Measurements from ENCODE around the gene TMTC2. TPM values are rescaled to one million over a fixed set of nuclear protein-coding genes. Genes with fewer than 3 reads are reported as not detected.

Gene TMTC2
- total and polyA plus RNA-seq, 10 of the 15 experiments (the other 5 are each of a cell fraction or from before 2014, with no cell fraction given), result 0.14 to 9.7 (median 1.2) TPM

- intact Hi-C loops (cut with micrococcal nuclease; ENCODE audit: unreplicated experiment), result no loop called here
- no peak for TF ChIP-seq MTA2 (IDR thresholded peaks at IDR 0.05; ENCODE audit: low read depth)
- no peak for TF ChIP-seq RAD51 (IDR thresholded peaks at IDR 0.05)
- no peak for TF ChIP-seq USF1 (IDR thresholded peaks at IDR 0.05; ENCODE audit: borderline replicate concordance, extremely low read length, insufficient read depth, low read depth, low read length)
- no peak for TF ChIP-seq ZZZ3 (IDR thresholded peaks at IDR 0.05; ENCODE audit: control insufficient read depth, insufficient read length, low read depth)
- ChIA-PET SMC1A (ENCODE audit: uncharacterized antibody, unreplicated experiment) (interaction anchor here (0.6 kb wide), 1 partner anchor 9 kb away, joined by 3 read pairs; no protein-coding TSS in a partner anchor), POLR2A (no interaction called here), RAD21 (ENCODE audit: unreplicated experiment) (no interaction called here), CTCF (no interaction called here)
- Histone ChIP-seq H3K36me3 (ENCODE audit: control insufficient read depth in 2 of 2, insufficient read depth in 2 of 2, low read length in 1 of 2) (peaks cover 0 to 3% of the 10 kb centered on the region in 2 experiments; a peak in 1 of 4 replicates), H3K79me2 (ENCODE audit: control insufficient read depth, insufficient read depth, low read length) (no peaks in the 10 kb centered on the region), H4K20me1 (ENCODE audit: control insufficient read depth, insufficient read depth) (no peaks in the 10 kb centered on the region), H3K4me3 (no peak overlapping the region), H3K4me1 (ENCODE audit: control insufficient read depth, insufficient read depth, low read length) (no peaks in the 10 kb centered on the region), H3K9ac (ENCODE audit: control insufficient read depth, insufficient read depth, low read length) (no peak overlapping the region), H3K27me3 (replicated peaks in 1 of 2; ENCODE audit: control insufficient read depth in 2 of 2, insufficient read depth in 2 of 2, low read length in 1 of 2) (no peaks in the 10 kb centered on the region), H3K9me3 (replicated peaks; ENCODE audit: control insufficient read depth, insufficient read depth, low read length) (no peaks in the 10 kb centered on the region), H3K4me2 (ENCODE audit: control insufficient read depth, insufficient read depth) (no peak overlapping the region), H3K27ac (ENCODE audit: control insufficient read depth, insufficient read depth) (no peak overlapping the region), H2AFZ (ENCODE audit: control insufficient read depth, low read depth, low read length) (no peak overlapping the region)
- no TSS peak for BruUV-seq (replicated peaks)
- DNase-seq (ENCODE audit: low read depth, low spot score) (no peak), ATAC-seq (no peak), FAIRE-seq (no peak)
- 93% methylated on average over 10 of the region's 10 CpGs for WGBS (ENCODE audit: insufficient coverage, insufficient replicate concordance, low lambda C conversion rate, missing lambda C conversion rate)
- in situ Hi-C loops (cut with MboI), result no loop called here
Measured at GRCh38 chr12:82857911-82858533, 171.3 kb downstream of the TMTC2 start.

- in situ Hi-C loops (cut with MboI) (no loop called here), intact Hi-C loops (cut with micrococcal nuclease; ENCODE audit: unreplicated experiment) (no loop called here)
- H3K27me3 ChIP-seq (replicated peaks in 1 of 2; ENCODE audit: control insufficient read depth in 2 of 2, insufficient read depth in 2 of 2, low read length in 1 of 2), result no peaks in the 10 kb centered on the region
- no peak overlapping the region for H3K9ac ChIP-seq (ENCODE audit: control insufficient read depth, insufficient read depth, low read length)
- H3K4me1 ChIP-seq (ENCODE audit: control insufficient read depth, insufficient read depth, low read length), result no peaks in the 10 kb centered on the region
- H3K36me3 ChIP-seq (ENCODE audit: control insufficient read depth in 2 of 2, insufficient read depth in 2 of 2, low read length in 1 of 2), result peaks cover 0 to 3% of the 10 kb centered on the region in 2 experiments; a peak in 1 of 4 replicates
- SMC1A ChIA-PET (ENCODE audit: uncharacterized antibody, unreplicated experiment), result interaction anchor here (0.6 kb wide), 1 partner anchor 9 kb away, joined by 3 read pairs; no protein-coding TSS in a partner anchor
- no peak overlapping the region for H3K4me2 ChIP-seq (ENCODE audit: control insufficient read depth, insufficient read depth)
- POLR2A ChIA-PET, result no interaction called here
- no peak for ATAC-seq
- BruUV-seq (replicated peaks), result no TSS peak
- RAD21 ChIA-PET (ENCODE audit: unreplicated experiment), result no interaction called here
- CTCF ChIA-PET, result no interaction called here
- WGBS (ENCODE audit: insufficient coverage, insufficient replicate concordance, low lambda C conversion rate, missing lambda C conversion rate), result 73% methylated on average over 3 of the region's 3 CpGs
- no peaks in the 10 kb centered on the region for H3K79me2 ChIP-seq (ENCODE audit: control insufficient read depth, insufficient read depth, low read length)
- H4K20me1 ChIP-seq (ENCODE audit: control insufficient read depth, insufficient read depth), result no peaks in the 10 kb centered on the region
- no peak overlapping the region for H3K27ac ChIP-seq (ENCODE audit: control insufficient read depth, insufficient read depth)
- H3K9me3 ChIP-seq (replicated peaks; ENCODE audit: control insufficient read depth, insufficient read depth, low read length), result no peaks in the 10 kb centered on the region
- H2AFZ ChIP-seq (ENCODE audit: control insufficient read depth, low read depth, low read length), result no peak overlapping the region
- H3K4me3 ChIP-seq, result no peak overlapping the region
- no peak for DNase-seq (ENCODE audit: low read depth, low spot score)
- no peak for FAIRE-seq
- TF ChIP-seq TAF1 (IDR thresholded peaks at IDR 0.05; ENCODE audit: borderline replicate concordance, low read depth, low read length) (no peak), IRF4 (IDR thresholded peaks at IDR 0.05; ENCODE audit: low read depth, low read length) (no peak), EZH2 (IDR thresholded peaks at IDR 0.05; ENCODE audit: borderline replicate concordance, control insufficient read depth, low read depth, low read length) (no peak), USF2 (IDR thresholded peaks at IDR 0.05; ENCODE audit: borderline replicate concordance, low read depth, low read length) (no peak), SP1 (IDR thresholded peaks at IDR 0.05; ENCODE audit: low read depth, low read length) (no peak), BCL11A (IDR thresholded peaks at IDR 0.05; ENCODE audit: low read depth, low read length) (no peak), CREM (IDR thresholded peaks at IDR 0.05; ENCODE audit: low read depth) (no peak), NBN (IDR thresholded peaks at IDR 0.05) (no peak), BACH1 (IDR thresholded peaks at IDR 0.05; ENCODE audit: borderline replicate concordance) (no peak)
Measured at GRCh38 chr12:82858534-82858917, 171.8 kb downstream of the TMTC2 start.

Data from GM12878 (cell line).